SK-N-SH (cell line): Measurements from ENCODE around the gene ZNF692. TPM values are rescaled to one million over a fixed set of nuclear protein-coding genes. Genes with fewer than 3 reads are reported as not detected.

Source experiments
- CTCF ChIA-PET: fragments of 300-600, 350-600 bp; formaldehyde crosslinking; extraction: SDS; loops from one replicate; lab custom pipeline; 2021; lab: Yijun Ruan, JAX
- POLR2A ChIA-PET: fragments of 350-600 bp; sonication (Branson Sonifier 250); formaldehyde crosslinking; extraction: SDS; loops from one replicate; lab custom pipeline; 2020; ENCODE audit warnings: antibody characterized with exemption, inconsistent platforms; lab: Yijun Ruan, JAX
- DNase-seq: peaks from one replicate; pipeline ENCODE4 v3.0.0; 2012
- H2AFZ ChIP-seq: fragments of 200-600 bp; sonication (generic); 2 replicates; pipeline ENCODE4 v1.8.1; 2016; ENCODE audit warnings: antibody characterized with exemption, mild to moderate bottlenecking, low read depth
- H3F3A ChIP-seq: fragments of 200-600 bp; sonication (generic); replicated peaks from 2 replicates; pipeline ENCODE3; 2016; ENCODE audit warnings: antibody characterized with exemption, mild to moderate bottlenecking; ENCODE audit not compliant: insufficient read depth
- H3K27ac ChIP-seq, 2 experiments: fragments of 200-500 bp in 1 of 2; fragments of 200-600 bp in 1 of 2; sonication (Bioruptor generic) in 1 of 2; sonication (generic), shearing (Covaris generic) in 1 of 2; 2 replicates each; pipeline versions ENCODE4 v1.5.1 to v1.6.1; 2014 to 2016; ENCODE audit warnings: low read depth in 2 of 2, inconsistent platforms in 1 of 2, low read length in 1 of 2, mild to moderate bottlenecking in 1 of 2, mixed read lengths in 1 of 2
- H3K27me3 ChIP-seq: fragments of 200-600 bp; sonication (generic), shearing (Covaris generic); 2 replicates; pipeline ENCODE4 v1.6.1; 2016; ENCODE audit warnings: mixed run types; ENCODE audit not compliant: insufficient read depth
- H3K36me3 ChIP-seq, 2 experiments: fragments of 200-500 bp in 1 of 2; fragments of 200-600 bp in 1 of 2; sonication (Bioruptor generic) in 1 of 2; sonication (generic) in 1 of 2; replicated peaks in 1 of 2; 2 replicates each; pipeline versions ENCODE3 to v1.5.1; 2014 to 2016; ENCODE audit warnings: low read length in 1 of 2, mild to moderate bottlenecking in 1 of 2; ENCODE audit not compliant: insufficient read depth in 2 of 2, control insufficient read depth in 1 of 2
- H3K4me1 ChIP-seq, 2 experiments: fragments of 200-500 bp in 1 of 2; fragments of 200-600 bp in 1 of 2; sonication (Bioruptor generic) in 1 of 2; sonication (generic), shearing (Covaris generic) in 1 of 2; 2 replicates each; pipeline versions ENCODE4 v1.5.1 to v1.6.1; 2014 to 2016; ENCODE audit warnings: low read depth in 1 of 2, low read length in 1 of 2, mixed run types in 1 of 2; ENCODE audit not compliant: insufficient read depth in 2 of 2, control insufficient read depth in 1 of 2
- H3K4me2 ChIP-seq: fragments of 200-600 bp; sonication (generic), shearing (Covaris generic); 2 replicates; pipeline ENCODE4 v1.6.1; 2017; ENCODE audit warnings: mixed run types
- H3K4me3 ChIP-seq, 2 experiments: fragments of 200-500 bp in 1 of 2; fragments of 200-600 bp in 1 of 2; sonication (Bioruptor generic) in 1 of 2; sonication (generic), shearing (Covaris generic) in 1 of 2; 2 replicates each; pipeline versions ENCODE4 v1.5.1 to v1.8.1; 2014 to 2016; ENCODE audit warnings: low read depth in 2 of 2, inconsistent platforms in 1 of 2, low read length in 1 of 2, mild to moderate bottlenecking in 1 of 2, mixed read lengths in 1 of 2, moderate library complexity in 1 of 2
- H3K79me2 ChIP-seq: fragments of 200-600 bp; sonication (generic); 2 replicates; pipeline ENCODE4 v1.8.1; 2017; ENCODE audit warnings: mild to moderate bottlenecking; ENCODE audit not compliant: insufficient read depth
- H3K9ac ChIP-seq: fragments of 200-600 bp; sonication (generic); 2 replicates; pipeline ENCODE4 v1.6.1; 2017; ENCODE audit warnings: mixed run types
- H3K9me2 ChIP-seq: fragments of 200-600 bp; sonication (generic); 2 replicates; pipeline ENCODE4 v1.6.1; 2017; ENCODE audit warnings: mixed run types
- H3K9me3 ChIP-seq: fragments of 200-600 bp; sonication (generic); 2 replicates; pipeline ENCODE4 v1.6.1; 2017; ENCODE audit warnings: mixed run types, mild to moderate bottlenecking, moderate library complexity
- H4K20me1 ChIP-seq: fragments of 200-600 bp; sonication (generic); 2 replicates; pipeline ENCODE4 v1.6.1; 2017; ENCODE audit warnings: mild to moderate bottlenecking, mixed run types; ENCODE audit not compliant: insufficient read depth
- CTCF ChIP-seq: fragments of 200-600 bp; sonication (generic); IDR thresholded peaks from 2 replicates; pipeline ENCODE4 v1.6.1; 2017; ENCODE audit warnings: antibody characterized with exemption, mild to moderate bottlenecking, moderate library complexity
- GATA2 ChIP-seq: sonication (generic); formaldehyde crosslinking; IDR thresholded peaks from 2 replicates; pipeline ENCODE4 v1.5.0; 2020; ENCODE audit warnings: mild to moderate bottlenecking, missing genetic modification reagents
- JUND ChIP-seq: IDR thresholded peaks from 2 replicates; pipeline ENCODE4 v1.4.0; 2012
- MEF2A ChIP-seq: IDR thresholded peaks from 2 replicates; pipeline ENCODE4 v1.4.0; 2012; ENCODE audit warnings: low read depth, borderline replicate concordance
- NFIC ChIP-seq: IDR thresholded peaks from 2 replicates; pipeline ENCODE4 v1.4.0; 2012; ENCODE audit warnings: borderline replicate concordance
- PBX3 ChIP-seq: IDR thresholded peaks from 2 replicates; pipeline ENCODE4; 2012
- RAD21 ChIP-seq: IDR thresholded peaks from 2 replicates; pipeline ENCODE4 v1.6.1; 2012; ENCODE audit warnings: mild to moderate bottlenecking, low read length
- RXRA ChIP-seq: IDR thresholded peaks from 2 replicates; pipeline ENCODE4 v1.4.0; 2012; ENCODE audit warnings: low read depth, mild to moderate bottlenecking, borderline replicate concordance
- SIN3A ChIP-seq: IDR thresholded peaks from 2 replicates; pipeline ENCODE4 v1.6.1; 2012; ENCODE audit warnings: low read depth, mild to moderate bottlenecking, low read length, moderate library complexity, borderline replicate concordance
- SMC3 ChIP-seq: IDR thresholded peaks from 2 replicates; pipeline ENCODE4 v1.6.1; 2012; ENCODE audit warnings: low read depth, low read length, improper control_type of control experiment
- TCF12 ChIP-seq: IDR thresholded peaks from 2 replicates; pipeline ENCODE4 v1.4.0; 2012
- WGBS: methylation state at CpG from one replicate; pipeline ENCODE4 v1.1.6; 2017; ENCODE audit warnings: low lambda C conversion rate; 5-methylcytosine and 5-hydroxymethylcytosine counted together
- polyA plus RNA-seq, 3 experiments: library from polyadenylated mRNA; depleted of rRNA; stranded (reverse); fragments of >200 nt; gene quantifications; 2 replicates each; pipeline ENCODE4 v1.2.3, GENCODE V29; 2012

ZNF692 gene
- polyA plus RNA-seq, 1 of the 3 experiments (the other 2 are of a cell fraction) = 47.0 TPM

GRCh38 chr1:248842781-248843331 lies 16.0 kb downstream of the ZNF692 start:
- Histone ChIP-seq H3K9ac (no peak overlapping the region), H3K36me3 (peaks cover 12 to 30% of the 10 kb centered on the region in 2 experiments), H3K9me3 (no peaks in the 10 kb centered on the region), H4K20me1 (no peaks in the 10 kb centered on the region), H2AFZ (no peak overlapping the region), H3K4me3 (no peak overlapping the region), H3K79me2 (peaks cover 57% of the 10 kb centered on the region), H3K27me3 (no peaks in the 10 kb centered on the region), H3K4me1 (peaks cover 5 to 9% of the 10 kb centered on the region in 2 experiments; a peak in 2 of 4 replicates), H3K27ac (no peak overlapping the region), H3F3A (peaks cover 7% of the 10 kb centered on the region), H3K9me2 (no peaks in the 10 kb centered on the region), H3K4me2 (no peak overlapping the region)
- POLR2A ChIA-PET = no interaction called here
- 98% methylated on average over 8 of the region's 8 CpGs for WGBS
- CTCF ChIA-PET = interaction anchor here (1.0 to 5.1 kb wide), 7 partner anchors 10 to 81 kb away, joined by 3 to 33 read pairs (median 7); partner anchors contain the start of gene ZNF692
- DNase-seq = no peak
- TF ChIP-seq TCF12 = no peak

- Histone ChIP-seq H3K9ac (no peak overlapping the region), H3K4me1 (peaks cover 9 to 12% of the 10 kb centered on the region in 2 experiments; a peak in 3 of 4 replicates), H4K20me1 (no peaks in the 10 kb centered on the region), H3K4me3 (no peak overlapping the region), H3K36me3 (peaks cover 12 to 21% of the 10 kb centered on the region in 2 experiments), H3F3A (peaks cover 7% of the 10 kb centered on the region), H3K27me3 (no peaks in the 10 kb centered on the region), H3K9me3 (no peaks in the 10 kb centered on the region), H3K9me2 (no peaks in the 10 kb centered on the region), H3K79me2 (peaks cover 57% of the 10 kb centered on the region), H3K27ac (peak overlapping the region; percentile 26 to 49), H2AFZ (no peak overlapping the region), H3K4me2 (peak overlapping the region; percentile 31; the same call in 1 of the 2 replicates)
- CTCF ChIA-PET = interaction anchor here (0.7 to 5.1 kb wide), 19 partner anchors 9 to 159 kb away, joined by 3 to 33 read pairs (median 5); partner anchors contain the start of gene ZNF692
- no peak for DNase-seq
- 60% methylated on average over 12 of the region's 12 CpGs for WGBS
- POLR2A ChIA-PET = no interaction called here
- TF ChIP-seq SIN3A (no peak), RXRA (no peak), CTCF (peak; percentile 73), RAD21 (peak; percentile 74), PBX3 (no peak), GATA2 (CRISPR knock-in tag) (no peak), MEF2A (no peak), JUND (no peak), NFIC (no peak), SMC3 (peak; percentile 47)
Measured at GRCh38 chr1:248841702-248842395, 17.0 kb downstream of the ZNF692 start.
